Body of pancreas (tissue), 4 donors: Measurements from ENCODE around the gene PIKFYVE. TPM values are rescaled to one million over a fixed set of nuclear protein-coding genes. Genes with fewer than 3 reads are reported as not detected.
"Not testable (repeated sequence)": the region's sequence is repeated elsewhere in the genome, so short reads cannot be mapped to it uniquely, and the experiment has no call there.

Source experiments
- ATAC-seq: fragments of 150-250 bp; one replicate; pipeline ENCODE4 v1.9.1; 2016
- DNase-seq, 4 donors: peaks; one replicate each; pipeline ENCODE4 v3.0.0-alpha.2; 2019
- H3K27ac ChIP-seq, 4 donors: fragments of 200-600 bp; sonication (generic); 1 replicate in 3 of 4; 2 replicates in 1 of 4; pipeline versions ENCODE4 v1.5.1 to v1.6.1; 2016 to 2019; ENCODE audit warnings: mild to moderate bottlenecking in 1 of 4, mixed read lengths in 1 of 4, moderate library complexity in 1 of 4
- H3K27me3 ChIP-seq, 2 donors: fragments of 200-600 bp; sonication (generic); one replicate each; pipeline ENCODE4 v1.6.0; 2016; ENCODE audit warnings: mild to moderate bottlenecking in 1 of 2
- H3K36me3 ChIP-seq, 2 donors: fragments of 200-600 bp; sonication (generic); replicated peaks in 1 of 2; 2 replicates each; pipeline ENCODE4 v1.5.1; 2016; ENCODE audit warnings: low read depth in 2 of 2; ENCODE audit not compliant: insufficient read depth in 1 of 2
- H3K4me1 ChIP-seq: fragments of 200-600 bp; sonication (generic); one replicate; pipeline ENCODE4 v1.6.0; 2016
- H3K4me3 ChIP-seq, 2 donors: fragments of 200-600 bp; sonication (generic); 1 replicate in 1 of 2; 2 replicates in 1 of 2; pipeline ENCODE4 v1.5.1; 2016 to 2019
- H3K9me3 ChIP-seq, 3 donors: fragments of 200-600 bp; sonication (generic); 1 replicate in 2 of 3; 2 replicates in 1 of 3; pipeline ENCODE4 v1.5.1; 2016
- CTCF ChIP-seq, 7 experiments: fragments of 450-650 bp in 4 of 7; fragments of 200-600 bp in 3 of 7; sonication (generic) in 3 of 7; IDR thresholded peaks; one replicate each; pipeline ENCODE4 v1.5.1; 2016 to 2019; ENCODE audit warnings: antibody characterized with exemption in 7 of 7
- POLR2A ChIP-seq, 3 donors: fragments of 450-650 bp; IDR thresholded peaks; one replicate each; pipeline ENCODE4 v1.6.1; 2016; ENCODE audit warnings: antibody characterized with exemption in 3 of 3, mild to moderate bottlenecking in 2 of 3
- WGBS, 2 donors: methylation state at CpG; one replicate each; pipeline ENCODE4 v1.1.5; 2017; 5-methylcytosine and 5-hydroxymethylcytosine counted together
- intact Hi-C: fragments of 100-400 bp; cut with DNase I; formaldehyde crosslinking; loops from one replicate; pipeline ENCODE4 v1.15.1; 2023
- total RNA-seq, 2 donors: library from RNA; depleted of rRNA; stranded (reverse); fragments of >200 nt; gene quantifications; one replicate each; pipeline ENCODE4 v1.1.0, GENCODE V29; 2016

PIKFYVE gene
- total RNA-seq, 2 donors from 2014 or later: 23.9 to 27.7 TPM

- Histone ChIP-seq H3K4me1 (peaks cover 17% of the 10 kb centered on the region), H3K9me3 (no peaks in the 10 kb centered on the region), H3K27me3 (no peaks in the 10 kb centered on the region), H3K36me3 (no peaks in the 10 kb centered on the region), H3K27ac (no peak overlapping the region), H3K4me3 (no peak overlapping the region)
- peak; percentile 54 to 68 (median 60) for DNase-seq
- intact Hi-C loops: no loop called here
- peak; percentile 63 for ATAC-seq
- 49 to 50% methylated on average over 2 of the region's 2 CpGs for WGBS, 2 donors
- TF ChIP-seq CTCF (IDR thresholded peaks at IDR 0.05): peak; percentile 63 to 92 (median 75)
- TF ChIP-seq POLR2A (IDR thresholded peaks at IDR 0.05): no peak
Observed at GRCh38 chr2:208373460-208374089, 107.5 kb downstream of the PIKFYVE start.

- no peaks in the 10 kb centered on the region for H3K27me3 ChIP-seq
- DNase-seq (no peak), ATAC-seq (no peak)
- peaks cover 26% of the 10 kb centered on the region for H3K4me1 ChIP-seq
- no peak overlapping the region for H3K4me3 ChIP-seq
- no peak for TF ChIP-seq POLR2A (IDR thresholded peaks at IDR 0.05)
- no peak for TF ChIP-seq CTCF (IDR thresholded peaks at IDR 0.05)
- no peak overlapping the region for H3K27ac ChIP-seq
- WGBS, 2 donors: 72 to 79% methylated on average over 1 of the region's 1 CpG
- intact Hi-C loops: no loop called here
- no peaks in the 10 kb centered on the region for H3K36me3 ChIP-seq
- H3K9me3 ChIP-seq: no peaks in the 10 kb centered on the region
Observed at GRCh38 chr2:208375491-208376068, 109.5 kb downstream of the PIKFYVE start.

GRCh38 chr2:208377344-208377860 is 111.3 kb downstream of the PIKFYVE start:
- intact Hi-C loops, H3K9me3 ChIP-seq, DNase-seq, H3K4me3 ChIP-seq, ATAC-seq, H3K27me3 ChIP-seq, H3K27ac ChIP-seq, H3K36me3 ChIP-seq: not testable (repeated sequence)
- peaks cover 17% of the 10 kb centered on the region for H3K4me1 ChIP-seq
- 82 to 90% methylated on average over 5 to 16 of the region's 40 CpGs for WGBS, 2 donors

- Histone ChIP-seq H3K4me3 (no peak overlapping the region), H3K36me3 (no peaks in the 10 kb centered on the region), H3K9me3 (no peaks in the 10 kb centered on the region), H3K4me1 (peaks cover 17% of the 10 kb centered on the region), H3K27me3 (no peaks in the 10 kb centered on the region), H3K27ac (peak overlapping the region in 2 of 4 donors; percentile 34 to 60)
- no peak for TF ChIP-seq POLR2A (IDR thresholded peaks at IDR 0.05)
- TF ChIP-seq CTCF (IDR thresholded peaks at IDR 0.05): no peak
- DNase-seq: no peak
- ATAC-seq: peak; percentile 50
- intact Hi-C loops: no loop called here
- 57 to 60% methylated on average over 3 of the region's 3 CpGs for WGBS, 2 donors
Observed at GRCh38 chr2:208379192-208379591, 113.1 kb downstream of the PIKFYVE start.

GRCh38 chr2:208384637-208385036 is 118.6 kb downstream of the PIKFYVE start:
- Histone ChIP-seq H3K4me3 (no peak overlapping the region), H3K27ac (no peak overlapping the region), H3K9me3 (no peaks in the 10 kb centered on the region), H3K36me3 (no peaks in the 10 kb centered on the region), H3K4me1 (peaks cover 8% of the 10 kb centered on the region), H3K27me3 (no peaks in the 10 kb centered on the region)
- TF ChIP-seq POLR2A (IDR thresholded peaks at IDR 0.05) (no peak), CTCF (IDR thresholded peaks at IDR 0.05) (no peak)
- ATAC-seq: no peak
- WGBS, 2 donors: 82 to 84% methylated on average over 4 of the region's 4 CpGs
- DNase-seq: no peak
- intact Hi-C loops: no loop called here
